HL-60 (cell line): ENCODE measurements around the gene SGCA.

ENCODE experiments used
- DNase-seq, 2 experiments: peaks; one replicate each; pipeline ENCODE4 v3.0.0-alpha.2; 2010 to 2020; ENCODE audit warnings: low read depth in 1 of 2, low spot score in 1 of 2
- H3K27ac ChIP-seq: fragments of 250-450 bp; sonication (Bioruptor Pico); replicated peaks from 2 replicates; pipeline ENCODE4 v1.5.1; 2020; ENCODE audit warnings: mild to moderate bottlenecking, moderate library complexity
- H3K27me3 ChIP-seq: fragments of 250-450 bp; sonication (Bioruptor Pico); 2 replicates; pipeline ENCODE4 v1.5.1; 2021; ENCODE audit warnings: mild to moderate bottlenecking, moderate library complexity; ENCODE audit not compliant: insufficient read depth, poor library complexity, severe bottlenecking
- H3K4me3 ChIP-seq: replicated peaks from 2 replicates; pipeline ENCODE4 v1.5.1; 2011; ENCODE audit warnings: mild to moderate bottlenecking, control low read depth, low read length; ENCODE audit not compliant: insufficient read depth
- GABPA ChIP-seq: IDR thresholded peaks from 2 replicates; pipeline ENCODE4 v1.6.1; 2012; ENCODE audit warnings: low read depth
- POLR2AphosphoS5 ChIP-seq: IDR thresholded peaks from 2 replicates; pipeline ENCODE4 v1.6.1; 2012; ENCODE audit warnings: low read depth
- SPI1 ChIP-seq: IDR thresholded peaks from 2 replicates; pipeline ENCODE4 v1.6.1; 2012; ENCODE audit warnings: low read depth, mild to moderate bottlenecking, borderline replicate concordance
- TF ChIP-seq, protein P1 (sequence below): IDR thresholded peaks from 2 replicates; pipeline ENCODE4 v1.6.1; 2012; ENCODE audit warnings: low read depth; ENCODE audit not compliant: insufficient replicate concordance
- TF ChIP-seq, protein P2 (sequence below): IDR thresholded peaks from one replicate; pipeline ENCODE4 v1.5.1; 2011; ENCODE audit warnings: low read length, control low read depth, inconsistent platforms; ENCODE audit not compliant: insufficient read depth

Gene SGCA

DNA sequence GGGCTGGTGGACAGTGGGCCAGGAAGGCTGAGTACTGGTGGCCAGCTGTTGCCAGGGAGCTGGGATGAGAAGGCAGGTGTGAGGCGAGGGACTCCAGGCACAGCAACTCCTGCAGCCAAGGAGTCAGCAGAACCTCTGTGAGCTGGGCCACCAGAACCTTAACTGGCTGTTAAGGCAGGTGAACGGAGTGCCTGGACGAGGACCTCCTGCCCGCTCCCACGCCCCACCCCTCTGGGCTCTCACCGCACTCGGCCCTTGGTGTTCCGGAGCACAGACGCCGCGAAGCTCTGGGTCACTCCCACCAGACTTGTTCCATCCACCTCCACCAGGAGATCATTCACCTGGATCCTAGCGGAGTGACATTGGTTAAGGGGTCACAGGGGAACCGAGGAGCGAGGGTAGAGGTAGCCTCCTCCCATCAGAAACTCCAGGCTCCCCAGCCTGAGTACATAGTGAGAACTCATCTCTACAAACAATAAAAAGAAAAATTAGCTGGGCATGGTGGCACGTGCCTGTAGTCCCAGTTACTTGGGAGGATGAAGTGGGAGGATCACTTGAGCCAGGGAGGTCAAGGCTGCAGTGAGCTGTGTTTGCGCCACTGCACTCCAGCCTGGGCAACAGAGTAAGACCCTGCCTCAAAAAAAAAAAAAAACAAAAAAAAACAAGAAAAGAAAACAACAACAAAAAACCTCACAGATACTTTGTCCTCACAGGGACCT, 24.6 kb upstream of the SGCA start:
- Histone ChIP-seq H3K27ac (no peak overlapping the region), H3K4me3 (no peak overlapping the region), H3K27me3 (no peaks in the 10 kb centered on the region)
- DNase-seq = no peak
- TF ChIP-seq, protein P1, sequence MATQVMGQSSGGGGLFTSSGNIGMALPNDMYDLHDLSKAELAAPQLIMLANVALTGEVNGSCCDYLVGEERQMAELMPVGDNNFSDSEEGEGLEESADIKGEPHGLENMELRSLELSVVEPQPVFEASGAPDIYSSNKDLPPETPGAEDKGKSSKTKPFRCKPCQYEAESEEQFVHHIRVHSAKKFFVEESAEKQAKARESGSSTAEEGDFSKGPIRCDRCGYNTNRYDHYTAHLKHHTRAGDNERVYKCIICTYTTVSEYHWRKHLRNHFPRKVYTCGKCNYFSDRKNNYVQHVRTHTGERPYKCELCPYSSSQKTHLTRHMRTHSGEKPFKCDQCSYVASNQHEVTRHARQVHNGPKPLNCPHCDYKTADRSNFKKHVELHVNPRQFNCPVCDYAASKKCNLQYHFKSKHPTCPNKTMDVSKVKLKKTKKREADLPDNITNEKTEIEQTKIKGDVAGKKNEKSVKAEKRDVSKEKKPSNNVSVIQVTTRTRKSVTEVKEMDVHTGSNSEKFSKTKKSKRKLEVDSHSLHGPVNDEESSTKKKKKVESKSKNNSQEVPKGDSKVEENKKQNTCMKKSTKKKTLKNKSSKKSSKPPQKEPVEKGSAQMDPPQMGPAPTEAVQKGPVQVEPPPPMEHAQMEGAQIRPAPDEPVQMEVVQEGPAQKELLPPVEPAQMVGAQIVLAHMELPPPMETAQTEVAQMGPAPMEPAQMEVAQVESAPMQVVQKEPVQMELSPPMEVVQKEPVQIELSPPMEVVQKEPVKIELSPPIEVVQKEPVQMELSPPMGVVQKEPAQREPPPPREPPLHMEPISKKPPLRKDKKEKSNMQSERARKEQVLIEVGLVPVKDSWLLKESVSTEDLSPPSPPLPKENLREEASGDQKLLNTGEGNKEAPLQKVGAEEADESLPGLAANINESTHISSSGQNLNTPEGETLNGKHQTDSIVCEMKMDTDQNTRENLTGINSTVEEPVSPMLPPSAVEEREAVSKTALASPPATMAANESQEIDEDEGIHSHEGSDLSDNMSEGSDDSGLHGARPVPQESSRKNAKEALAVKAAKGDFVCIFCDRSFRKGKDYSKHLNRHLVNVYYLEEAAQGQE = no peak
- no peak for TF ChIP-seq POLR2AphosphoS5

DNA sequence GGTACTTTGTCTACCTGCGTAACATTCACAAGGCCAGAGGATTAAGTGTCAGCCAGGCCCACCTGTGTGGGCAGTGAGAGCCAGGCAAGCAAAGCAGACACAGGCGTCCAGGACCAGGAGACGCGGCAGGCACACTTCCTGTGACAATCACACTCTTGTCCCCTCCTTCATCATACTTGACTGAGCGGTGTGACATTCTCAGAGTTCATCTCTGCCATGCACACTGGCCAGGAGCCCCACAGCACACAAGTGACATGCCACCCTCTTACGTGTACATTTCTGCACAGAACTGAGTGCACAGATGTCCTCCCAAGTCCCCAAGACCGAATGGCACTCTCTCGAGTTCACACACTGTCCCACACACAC, 24.1 kb upstream of the SGCA start:
- Histone ChIP-seq H3K27me3 (no peaks in the 10 kb centered on the region), H3K27ac (no peak overlapping the region), H3K4me3 (no peak overlapping the region)
- no peak for TF ChIP-seq GABPA
- TF ChIP-seq, protein P2, sequence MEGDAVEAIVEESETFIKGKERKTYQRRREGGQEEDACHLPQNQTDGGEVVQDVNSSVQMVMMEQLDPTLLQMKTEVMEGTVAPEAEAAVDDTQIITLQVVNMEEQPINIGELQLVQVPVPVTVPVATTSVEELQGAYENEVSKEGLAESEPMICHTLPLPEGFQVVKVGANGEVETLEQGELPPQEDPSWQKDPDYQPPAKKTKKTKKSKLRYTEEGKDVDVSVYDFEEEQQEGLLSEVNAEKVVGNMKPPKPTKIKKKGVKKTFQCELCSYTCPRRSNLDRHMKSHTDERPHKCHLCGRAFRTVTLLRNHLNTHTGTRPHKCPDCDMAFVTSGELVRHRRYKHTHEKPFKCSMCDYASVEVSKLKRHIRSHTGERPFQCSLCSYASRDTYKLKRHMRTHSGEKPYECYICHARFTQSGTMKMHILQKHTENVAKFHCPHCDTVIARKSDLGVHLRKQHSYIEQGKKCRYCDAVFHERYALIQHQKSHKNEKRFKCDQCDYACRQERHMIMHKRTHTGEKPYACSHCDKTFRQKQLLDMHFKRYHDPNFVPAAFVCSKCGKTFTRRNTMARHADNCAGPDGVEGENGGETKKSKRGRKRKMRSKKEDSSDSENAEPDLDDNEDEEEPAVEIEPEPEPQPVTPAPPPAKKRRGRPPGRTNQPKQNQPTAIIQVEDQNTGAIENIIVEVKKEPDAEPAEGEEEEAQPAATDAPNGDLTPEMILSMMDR = no peak
- no peak for TF ChIP-seq POLR2AphosphoS5
- TF ChIP-seq, protein P1 = no peak
- no peak for TF ChIP-seq SPI1
- DNase-seq = no peak

DNA sequence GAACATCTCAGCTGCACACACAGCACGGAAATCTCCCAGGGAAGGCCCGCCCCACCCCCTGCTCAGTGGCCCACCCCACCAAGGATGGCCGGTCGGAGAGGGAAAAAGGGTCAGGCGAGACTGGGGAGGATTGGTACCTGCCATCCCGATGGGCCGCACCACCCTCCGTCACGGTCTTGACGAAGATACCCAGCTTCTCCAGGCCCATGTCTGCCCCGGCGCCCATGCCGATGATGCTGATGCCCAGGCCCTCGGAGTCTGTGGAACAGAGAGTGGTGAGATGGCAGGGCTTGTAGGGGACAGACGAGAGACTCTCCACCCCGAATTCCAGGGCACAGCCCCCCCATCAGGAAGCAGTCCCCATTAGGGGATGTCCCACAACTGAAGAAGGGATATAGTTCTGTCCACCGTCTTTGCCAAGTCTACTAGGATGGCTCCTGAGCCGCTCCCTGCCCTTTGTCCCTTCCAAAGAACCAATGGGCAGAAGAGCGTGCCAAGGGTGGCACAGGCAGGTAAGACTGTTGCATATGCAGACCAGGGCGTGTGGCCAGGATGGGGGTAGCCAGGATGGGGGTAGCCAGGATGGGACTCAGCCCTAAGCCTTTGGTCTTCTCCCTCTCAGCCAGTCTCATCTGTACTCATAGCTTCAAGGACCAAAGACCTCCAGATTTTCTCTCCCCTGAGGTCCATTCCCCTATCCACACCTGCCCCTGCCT, 22.2 kb upstream of the SGCA start:
- DNase-seq = no peak
- no peak overlapping the region for H3K4me3 ChIP-seq
- H3K27ac ChIP-seq = no peak overlapping the region
- H3K27me3 ChIP-seq = no peaks in the 10 kb centered on the region
- TF ChIP-seq, protein P2 = no peak
- TF ChIP-seq, protein P1 = no peak
- TF ChIP-seq GABPA (no peak), SPI1 (no peak), POLR2AphosphoS5 (no peak)
